HG03196 (cell line): Measurements from ENCODE around the gene WDR46.

Source experiments
- ATAC-seq: cut with Tn5 transposase; IDR thresholded peaks from one replicate; pipeline ENCODE4 v1.9.1; 2021; ENCODE audit not compliant: unreplicated experiment

Gene WDR46

DNA sequence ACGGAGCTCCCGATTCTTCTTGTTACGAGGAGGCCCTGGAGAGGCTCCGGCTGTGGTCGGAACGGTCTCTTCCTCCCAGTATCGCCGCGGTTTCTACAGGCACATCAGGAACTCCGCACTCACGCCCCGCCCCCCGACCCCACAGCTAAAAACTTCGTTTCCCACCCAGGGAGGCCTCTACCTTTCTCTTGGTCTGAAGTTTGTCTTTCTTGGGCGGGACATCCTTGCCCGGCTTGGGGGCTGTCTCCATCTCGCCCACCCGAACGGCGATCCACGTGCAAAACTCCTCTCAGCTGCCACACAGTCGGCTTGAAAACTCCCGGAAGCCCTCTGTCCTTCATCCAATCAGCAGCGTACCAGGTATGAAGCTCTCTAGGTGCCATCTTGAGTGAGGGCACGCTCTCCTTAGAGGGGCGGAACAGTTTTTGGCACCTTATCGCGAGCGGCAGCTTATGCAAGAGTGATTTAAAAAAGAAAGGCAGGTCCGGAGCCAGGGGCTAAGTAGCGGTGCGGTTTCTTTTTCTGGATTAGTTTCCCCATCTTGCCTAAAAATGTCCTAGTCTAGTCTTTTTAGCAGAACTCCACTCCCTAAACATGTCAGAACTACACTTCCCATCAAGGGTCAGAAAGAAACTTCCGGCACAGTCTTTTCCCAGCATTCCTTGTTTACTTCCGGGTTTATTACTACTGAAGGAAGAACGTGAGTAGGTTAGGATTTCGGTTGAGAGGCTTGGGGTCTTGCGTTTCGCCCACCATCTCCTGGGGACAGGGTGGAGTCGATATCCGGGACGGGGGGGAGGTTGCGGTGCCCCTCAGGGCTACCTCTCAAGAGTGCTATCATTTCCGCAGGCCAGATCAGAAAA, at the start of gene WDR46, which contains the start of gene PFDN6:
WDR46 (minus strand) TSS at position 319 of the 863 bp plus-strand sequence; CDS start at position 250, 69 bp downstream.
PFDN6 (plus strand) TSS at position 681 of the 863 bp plus-strand sequence. CDS start 256 bp downstream, outside the sequence.
- ATAC-seq = peak; percentile 79

DNA sequence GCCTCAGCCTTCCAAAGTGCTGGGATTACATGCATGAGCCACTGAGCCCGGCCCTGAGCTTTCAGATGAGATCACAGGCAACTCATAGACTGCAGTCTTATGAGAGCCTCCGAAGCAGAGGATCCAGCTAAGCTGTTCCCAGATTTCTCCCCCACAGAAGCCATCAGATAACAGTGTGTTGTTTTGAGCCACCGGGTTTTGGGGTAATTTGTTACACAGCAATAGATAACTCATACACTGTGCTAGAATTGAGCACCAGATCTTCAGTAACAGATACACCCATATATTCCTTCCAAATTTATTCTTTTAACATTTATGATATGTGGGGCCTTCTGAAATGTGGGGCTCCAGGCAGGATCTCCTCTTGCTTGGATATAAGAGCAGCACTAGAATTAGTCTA, 47.5 kb upstream of the WDR46 start:
- ATAC-seq = no peak

DNA sequence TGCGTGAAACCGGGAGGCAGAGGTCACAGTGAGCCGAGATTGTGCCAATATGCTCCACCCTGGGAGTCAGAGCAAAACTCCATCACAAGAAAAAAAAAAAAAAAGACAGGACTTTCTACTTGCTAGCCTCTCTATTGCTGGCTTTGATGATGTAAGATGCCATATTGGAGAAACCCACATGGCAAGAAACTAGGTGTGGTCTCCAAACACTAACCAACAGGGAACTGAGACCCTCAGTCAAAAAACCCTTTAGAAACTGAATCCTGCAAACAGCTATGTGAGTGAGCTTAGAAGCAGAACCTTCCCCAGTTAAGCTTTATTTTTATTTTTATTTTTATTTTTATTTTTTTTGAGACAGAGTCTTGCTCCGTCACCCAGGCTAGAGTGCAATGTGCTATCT, 46.9 kb upstream of the WDR46 start:
- no peak for ATAC-seq

GRCh38 chr6:33333666-33334065, 44.6 kb upstream of the WDR46 start:
- ATAC-seq = no peak

DNA sequence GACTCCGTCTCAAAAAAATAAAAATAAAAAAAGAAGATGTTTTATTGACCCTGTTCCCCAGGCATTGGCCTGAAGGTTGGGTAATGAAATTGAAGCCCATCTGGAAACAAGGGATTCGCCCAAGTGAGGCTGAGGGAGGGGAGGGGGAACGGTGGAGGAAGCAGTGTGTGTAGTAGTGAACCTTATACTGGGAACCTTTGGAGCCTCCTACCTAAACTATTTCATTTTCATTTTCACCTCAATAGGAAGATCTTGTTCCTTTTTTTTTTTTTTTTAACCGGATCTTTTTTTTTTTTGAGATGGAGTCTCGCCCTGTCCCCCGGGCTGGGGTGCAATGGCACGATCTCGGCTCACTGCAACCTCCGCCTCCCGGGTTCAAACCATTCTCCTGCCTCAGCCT, 41.7 kb upstream of the WDR46 start:
- no peak for ATAC-seq

GRCh38 chr6:33329058-33329457, 40.0 kb upstream of the WDR46 start:
- no peak for ATAC-seq

- ATAC-seq = no peak
Observed at GRCh38 chr6:33324125-33324524, 35.1 kb upstream of the WDR46 start.

GRCh38 chr6:33323623-33323948, 34.5 kb upstream of the WDR46 start:
- ATAC-seq = peak; percentile 19

DNA sequence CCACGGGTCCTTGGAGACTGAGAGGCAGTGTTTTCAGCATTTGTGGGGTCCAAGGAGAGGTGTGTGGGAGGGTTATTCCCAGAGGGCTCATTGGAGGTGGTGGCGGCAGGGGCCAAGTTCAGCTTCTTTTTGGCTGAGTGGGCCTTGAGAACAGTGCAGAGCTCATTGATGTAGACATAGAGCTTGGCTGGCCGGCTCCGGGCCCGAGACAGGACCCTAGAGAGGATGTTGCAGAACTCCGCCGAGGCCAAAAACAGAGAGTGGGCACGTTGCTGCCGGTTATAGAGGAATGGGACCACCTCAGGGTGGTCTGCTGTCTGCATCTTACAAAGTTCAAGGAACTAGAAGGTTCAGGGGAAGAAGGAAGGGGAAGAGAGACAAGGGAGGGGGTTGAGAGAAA, 32.2 kb upstream of the WDR46 start:
- ATAC-seq = no peak

- no peak for ATAC-seq
Observed at GRCh38 chr6:33320315-33321181, 31.5 kb upstream of the WDR46 start.

- ATAC-seq = no peak
Observed at GRCh38 chr6:33319939-33320314, 30.9 kb upstream of the WDR46 start.

DNA sequence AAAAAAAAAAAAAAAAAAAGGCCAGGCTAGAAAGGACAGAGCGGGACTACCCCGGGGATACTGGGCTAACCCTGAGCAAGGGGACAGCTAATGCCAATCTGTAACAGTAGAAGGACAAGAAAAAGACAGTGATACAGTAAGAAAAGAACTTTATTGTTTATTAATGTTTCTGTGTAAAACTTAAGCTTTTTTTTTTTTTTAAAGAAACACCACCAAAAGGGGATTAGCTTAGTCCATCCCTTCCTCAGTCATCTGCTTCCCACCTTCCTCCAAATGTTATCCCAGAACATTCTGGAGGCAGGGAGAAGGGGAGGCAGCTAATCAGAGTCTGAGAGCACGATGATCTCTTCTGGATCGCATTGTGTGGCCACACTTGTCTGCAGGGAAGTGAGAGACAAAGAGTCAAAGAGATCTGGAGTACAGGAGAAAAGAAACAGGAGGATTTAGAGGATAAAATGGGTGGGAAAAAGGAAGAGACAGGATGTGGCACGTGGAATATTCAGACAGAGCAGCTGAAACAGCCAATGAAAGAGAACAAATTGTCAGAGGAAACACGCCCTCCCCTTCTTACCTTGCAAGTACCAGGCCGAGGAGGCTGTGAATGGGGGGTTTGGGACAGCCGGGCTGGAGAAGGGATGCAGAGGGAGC, 29.5 kb upstream of the WDR46 start:
- ATAC-seq = no peak

DNA sequence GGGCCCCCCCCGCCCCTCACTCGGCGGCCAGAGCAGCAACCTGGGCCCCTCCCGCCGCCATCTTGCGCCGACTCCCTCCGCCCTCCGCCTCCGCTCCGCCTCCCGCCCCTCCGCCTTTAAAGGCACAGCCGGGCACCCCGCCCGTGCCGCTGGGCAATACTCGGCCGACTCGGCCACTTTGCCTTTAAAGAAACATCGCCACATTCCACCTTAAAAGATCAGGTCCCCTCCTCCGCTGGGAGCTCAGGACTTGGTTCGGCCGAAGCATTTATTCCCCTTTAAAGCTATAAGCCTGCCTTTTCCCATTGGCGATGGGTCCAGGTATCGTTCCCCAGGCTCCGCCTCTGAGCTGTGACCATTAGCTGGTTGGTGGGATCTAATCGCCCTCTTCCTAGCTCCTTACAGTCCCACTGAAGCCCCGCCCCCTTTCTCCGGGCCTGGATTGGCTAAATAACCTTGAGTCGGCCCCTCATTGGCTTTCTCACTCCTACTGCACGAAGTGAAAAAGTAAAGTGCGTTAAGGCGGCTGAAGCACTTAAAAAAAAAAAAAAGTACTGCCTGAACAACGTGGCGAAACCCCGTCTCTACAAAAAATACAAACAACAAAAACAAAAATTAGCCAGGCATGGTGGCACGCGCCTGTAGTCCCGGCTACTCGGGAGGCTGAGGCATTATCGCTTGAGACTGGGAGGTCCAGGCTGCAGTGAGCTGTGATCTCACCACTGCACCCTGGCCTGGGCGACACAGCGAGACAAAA, 28.8 kb upstream of the WDR46 start, which contains the start of gene ZBTB22:
ZBTB22 (minus strand) TSS at position 76 of the 757 bp plus-strand sequence. CDS start 828 bp downstream, outside the sequence.
- ATAC-seq = peak; percentile 35

- no peak for ATAC-seq
Observed at GRCh38 chr6:33317419-33317668, 28.3 kb upstream of the WDR46 start.

DNA sequence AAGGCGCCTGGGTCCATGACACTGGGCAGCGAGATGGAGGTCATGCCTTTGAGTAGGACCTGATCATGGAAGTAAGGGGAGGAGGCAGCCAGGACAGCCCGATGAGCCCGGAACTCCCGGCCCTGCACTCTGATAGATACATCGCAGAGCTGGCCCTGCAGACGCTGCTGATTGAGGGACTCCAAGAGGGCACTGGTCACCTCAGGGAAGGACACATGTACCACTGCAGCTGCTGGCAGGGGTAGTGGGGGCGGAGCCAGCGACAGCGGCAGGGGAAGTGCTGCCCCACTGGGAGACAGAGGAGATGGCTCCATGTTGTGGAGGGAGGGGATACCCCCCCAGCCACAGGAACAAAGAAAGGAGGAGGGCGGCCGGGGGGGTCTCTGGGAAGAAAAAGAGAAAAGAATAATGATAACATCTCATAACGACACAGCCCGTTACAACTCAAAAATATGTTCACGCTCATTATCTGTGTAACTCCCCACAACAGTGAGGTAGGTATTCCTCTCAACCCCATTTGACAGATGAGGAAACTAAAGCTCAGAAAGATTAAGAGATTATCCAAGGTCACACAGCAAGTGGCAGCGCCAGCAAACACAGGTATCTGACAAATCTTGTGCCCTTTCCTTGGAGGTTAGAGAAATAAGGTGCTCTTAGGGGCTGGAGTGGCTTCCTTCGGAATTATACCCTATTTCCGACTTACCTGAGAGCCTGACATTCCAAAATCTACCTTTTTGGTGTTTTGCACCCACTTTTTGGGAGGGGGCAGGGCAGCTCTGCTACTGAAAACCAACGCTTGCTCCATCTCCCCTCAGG, 27.8 kb upstream of the WDR46 start:
- ATAC-seq = no peak

DNA sequence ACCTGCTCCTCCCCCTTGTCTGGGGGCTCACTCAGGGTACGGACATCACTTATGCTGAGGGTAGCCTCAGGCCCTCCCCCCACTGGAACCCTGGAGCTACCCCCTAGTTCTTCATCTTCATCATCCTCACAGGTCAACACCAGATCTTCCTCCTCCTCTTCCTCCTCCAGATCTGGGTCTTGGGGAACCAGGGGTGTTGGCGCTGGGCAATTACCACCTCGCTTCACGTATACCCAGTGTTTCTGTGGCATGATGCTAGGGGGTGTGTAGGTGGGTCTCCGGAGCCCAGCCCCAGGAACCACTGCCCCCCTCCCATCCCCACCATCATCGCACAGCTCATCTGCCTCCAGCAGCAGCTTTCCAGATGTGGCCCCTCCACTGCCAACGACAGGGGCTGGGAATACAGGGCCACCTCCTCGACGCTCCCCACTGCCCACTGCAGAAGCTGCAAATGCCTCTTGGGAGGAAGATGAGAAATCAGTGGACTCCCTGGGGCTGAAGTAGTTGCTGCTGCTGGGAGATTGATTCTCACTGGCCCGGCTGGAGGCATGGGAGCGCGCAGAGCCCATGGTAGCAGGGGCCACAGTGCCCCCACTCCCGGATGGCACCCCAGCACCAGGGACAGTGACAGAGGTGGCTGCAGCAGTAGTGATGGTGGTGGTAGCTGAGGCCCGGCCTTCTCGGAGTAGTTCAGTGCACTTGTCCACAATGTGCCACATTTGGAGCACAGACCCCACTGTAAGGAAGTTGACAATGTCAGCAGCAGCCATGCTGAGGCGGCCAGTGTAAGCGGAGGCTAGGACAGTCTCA, 27.0 kb upstream of the WDR46 start:
- ATAC-seq = no peak

DNA sequence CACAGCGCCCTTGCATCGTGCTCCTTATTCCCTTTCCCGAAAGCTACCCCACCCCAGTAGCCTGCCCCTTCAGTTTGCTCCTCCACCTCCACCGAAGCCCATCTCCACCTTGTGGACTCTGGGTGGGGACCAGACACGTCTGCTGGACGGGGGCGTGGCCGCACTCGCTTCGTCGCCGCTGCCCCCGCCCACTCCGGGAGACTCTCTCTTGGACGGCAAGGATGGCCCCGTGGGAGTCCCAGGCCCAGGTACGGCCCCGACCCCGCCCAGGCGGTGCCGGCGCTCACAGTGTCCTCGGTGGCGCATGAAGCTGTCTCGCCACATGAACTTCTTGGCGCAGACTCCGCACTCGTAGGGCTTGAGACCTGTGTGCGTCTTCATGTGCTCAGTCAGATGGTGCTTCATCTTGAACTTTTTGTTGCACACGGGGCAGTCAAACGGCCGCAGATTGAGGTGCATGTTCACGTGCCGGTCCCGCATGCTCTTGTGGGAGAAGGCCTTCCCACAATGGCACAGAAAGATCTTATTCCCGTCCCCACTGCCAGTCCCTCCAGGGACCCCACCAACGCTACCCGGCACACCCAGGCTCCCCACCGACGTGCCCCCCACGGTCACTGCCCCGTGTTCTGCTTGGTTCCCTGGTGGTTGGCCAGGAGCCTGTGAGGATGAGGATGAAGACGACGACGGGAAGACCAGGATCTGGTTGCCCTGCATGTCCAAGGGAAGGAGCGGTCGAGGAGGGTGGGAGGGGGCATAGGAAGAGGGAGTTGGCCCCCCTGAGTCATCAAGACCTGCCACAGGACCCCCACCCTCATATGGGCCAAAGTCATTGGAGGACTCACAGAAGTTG, 26.1 kb upstream of the WDR46 start:
- ATAC-seq = no peak

GRCh38 chr6:33314515-33314942, 25.5 kb upstream of the WDR46 start:
- no peak for ATAC-seq
